ENCODE results near the gene AAGAB.
"Not testable (repeated sequence)": the region's sequence is repeated elsewhere in the genome, so short reads cannot be mapped to it uniquely, and the experiment has no call there.

AAGAB gene

GRCh38 chr15:67253101-67253500 lies 1.4 kb downstream of the AAGAB start:
- no peak for DNase-seq (ENCODE audit: low read depth)

- no peak for DNase-seq (ENCODE audit: low read depth)
These were observed 3.1 kb downstream of the AAGAB start for GRCh38 chr15:67251318-67251717.

- no peak for DNase-seq (ENCODE audit: low read depth)
These were observed 4.6 kb downstream of the AAGAB start for GRCh38 chr15:67249830-67250229.

- no peak for DNase-seq (ENCODE audit: low read depth)
These were observed 6.4 kb downstream of the AAGAB start for GRCh38 chr15:67248011-67248505.

- not testable (repeated sequence) for DNase-seq (ENCODE audit: low read depth)
These were observed 7.9 kb downstream of the AAGAB start for GRCh38 chr15:67246606-67247005.

DNA sequence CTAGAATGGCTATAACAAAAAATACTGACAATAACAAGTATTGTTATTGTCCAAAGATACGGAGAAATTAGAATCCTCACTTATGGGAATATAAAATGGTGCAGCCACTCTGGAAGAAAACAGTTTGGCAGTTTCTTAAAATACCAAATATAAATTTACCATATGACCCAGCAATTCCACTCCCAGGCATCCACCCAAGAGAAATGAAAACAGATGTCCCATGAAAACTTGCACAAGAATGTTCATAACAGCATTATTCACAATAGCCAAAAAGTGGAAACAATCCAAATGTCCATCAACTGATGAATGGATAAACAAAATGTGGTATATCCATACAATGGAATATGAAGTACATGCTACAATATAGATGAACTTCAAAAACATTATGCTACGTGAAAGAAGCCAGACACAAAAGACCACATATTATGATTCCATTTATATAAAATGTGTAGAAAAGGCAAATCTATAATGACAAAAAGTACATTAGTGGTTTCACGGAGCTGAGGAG lies 9.4 kb downstream of the AAGAB start:
- no peak for DNase-seq (ENCODE audit: low read depth)

DNA sequence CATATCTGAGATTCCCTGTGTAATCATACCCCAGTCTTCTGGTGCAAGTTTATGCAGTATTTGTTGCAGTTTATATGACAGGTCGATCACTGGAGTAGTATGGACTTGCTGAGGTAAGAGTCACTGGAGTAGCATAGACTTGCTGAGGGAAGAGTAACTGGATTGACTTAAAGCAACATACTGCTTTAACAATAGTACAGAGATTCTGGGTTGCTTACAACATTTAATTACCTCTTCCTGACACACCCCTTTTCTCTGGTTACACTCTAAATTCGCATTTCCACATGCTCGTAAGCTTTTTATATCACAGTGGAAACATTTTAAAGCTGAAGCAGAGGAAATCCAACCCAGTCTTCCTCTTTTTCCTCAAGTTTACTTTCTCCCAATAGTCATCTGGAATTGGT lies 11.8 kb downstream of the AAGAB start:
- no peak for DNase-seq (ENCODE audit: low read depth)

DNA sequence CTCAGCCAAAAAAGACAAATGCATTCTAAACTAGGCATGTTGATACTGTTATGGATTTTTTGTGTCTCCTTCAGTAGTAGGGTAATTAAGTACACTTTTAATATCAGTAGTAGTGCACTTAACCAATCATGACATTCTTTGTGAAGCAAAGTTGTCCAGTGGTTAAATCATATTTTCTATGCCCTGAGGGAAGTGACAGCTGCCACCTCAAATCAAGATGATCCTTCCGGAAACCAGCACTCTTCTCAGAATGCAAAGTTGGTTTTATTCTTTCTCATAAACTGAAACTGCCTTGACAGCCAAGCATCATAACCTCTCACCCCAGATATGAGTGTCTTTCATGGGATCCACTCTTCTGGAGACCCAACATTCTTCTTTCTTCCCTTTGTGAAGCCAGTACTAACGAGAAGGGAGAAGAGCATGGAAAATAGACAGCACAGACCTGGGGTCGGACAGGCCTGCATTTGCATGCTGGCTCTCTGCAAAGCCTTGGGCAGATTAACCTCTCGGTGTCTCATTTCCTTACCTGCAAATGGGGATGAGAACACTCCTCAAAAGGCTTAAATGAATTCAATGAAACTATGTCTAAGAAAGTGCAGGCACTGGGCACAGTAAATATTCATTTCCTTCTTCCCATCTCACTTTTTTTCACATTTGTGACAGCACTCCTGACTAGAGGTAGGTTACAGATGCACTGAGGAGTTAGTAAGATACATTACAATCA lies 13.2 kb downstream of the AAGAB start:
- DNase-seq (ENCODE audit: low read depth) = no peak

GRCh38 chr15:67240235-67241131 lies 14.0 kb downstream of the AAGAB start:
- DNase-seq (ENCODE audit: low read depth) = no peak

GRCh38 chr15:67232591-67232990 lies 21.9 kb downstream of the AAGAB start:
- DNase-seq (ENCODE audit: low read depth) = no peak

- no peak for DNase-seq (ENCODE audit: low read depth)
These were observed 24.0 kb downstream of the AAGAB start for GRCh38 chr15:67230504-67230903.

DNA sequence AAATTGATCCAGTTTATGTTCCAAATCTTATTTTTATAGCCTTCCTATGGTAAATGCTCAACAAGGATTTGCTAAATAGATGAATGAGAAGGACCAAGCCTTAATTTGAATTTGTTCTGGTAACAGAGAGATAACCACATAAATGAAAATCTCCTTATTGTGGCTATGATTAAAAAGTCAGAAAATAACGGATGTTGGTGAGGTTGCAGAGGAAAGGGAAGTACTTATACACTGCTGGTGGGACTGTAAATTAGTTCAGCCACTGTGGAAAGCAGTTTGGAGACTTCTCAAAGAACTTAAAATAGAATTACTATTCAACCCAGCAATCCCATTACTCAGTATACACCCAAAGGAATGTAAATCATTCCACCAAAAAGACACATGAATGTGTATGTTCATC lies 26.2 kb downstream of the AAGAB start:
- DNase-seq (ENCODE audit: low read depth) = no peak

- DNase-seq (ENCODE audit: low read depth) = no peak
These were observed 26.6 kb downstream of the AAGAB start for GRCh38 chr15:67227846-67228245.

GRCh38 chr15:67227431-67227830 lies 27.0 kb downstream of the AAGAB start:
- DNase-seq (ENCODE audit: low read depth) = no peak

GRCh38 chr15:67225336-67225735 lies 29.1 kb downstream of the AAGAB start:
- no peak for DNase-seq (ENCODE audit: low read depth)

DNA sequence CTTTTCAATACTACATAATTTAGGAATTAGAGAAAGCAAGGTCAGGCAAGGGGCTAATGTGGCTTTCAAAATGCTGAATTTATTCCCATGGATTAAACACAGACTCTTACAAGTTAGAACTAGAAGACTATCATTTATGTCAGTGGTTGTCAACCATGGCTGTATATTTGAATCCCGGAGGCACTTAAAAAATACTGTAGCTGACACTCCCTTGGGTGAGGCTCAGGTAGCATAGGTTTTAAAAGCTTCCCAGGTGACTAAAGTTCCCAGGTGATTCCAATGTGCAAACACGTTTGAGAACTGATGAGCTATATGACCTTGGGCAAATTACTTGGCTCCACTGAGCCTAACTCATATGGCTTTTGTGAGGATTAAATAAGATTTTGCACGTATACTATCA lies 29.6 kb downstream of the AAGAB start:
- DNase-seq (ENCODE audit: low read depth) = no peak

DNA sequence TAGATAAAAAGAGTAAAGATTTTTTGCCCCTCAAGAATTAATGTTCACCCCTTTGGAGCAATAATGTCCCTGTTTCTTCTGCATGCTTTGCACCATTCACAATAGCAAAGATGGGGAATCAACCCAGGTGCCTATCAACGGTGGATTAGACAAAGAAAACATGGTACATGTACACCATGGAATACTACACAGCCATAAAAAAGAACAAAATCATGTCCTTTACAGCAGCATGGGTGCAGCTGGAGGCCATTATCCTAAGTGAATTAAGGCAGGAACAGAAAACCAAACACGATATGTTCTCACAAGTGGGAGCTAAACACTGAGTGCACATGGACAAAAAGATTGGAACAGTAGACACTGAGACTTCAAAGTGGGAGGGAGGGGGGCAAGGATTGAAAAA lies 35.2 kb downstream of the AAGAB start:
- no peak for DNase-seq (ENCODE audit: low read depth)

DNA sequence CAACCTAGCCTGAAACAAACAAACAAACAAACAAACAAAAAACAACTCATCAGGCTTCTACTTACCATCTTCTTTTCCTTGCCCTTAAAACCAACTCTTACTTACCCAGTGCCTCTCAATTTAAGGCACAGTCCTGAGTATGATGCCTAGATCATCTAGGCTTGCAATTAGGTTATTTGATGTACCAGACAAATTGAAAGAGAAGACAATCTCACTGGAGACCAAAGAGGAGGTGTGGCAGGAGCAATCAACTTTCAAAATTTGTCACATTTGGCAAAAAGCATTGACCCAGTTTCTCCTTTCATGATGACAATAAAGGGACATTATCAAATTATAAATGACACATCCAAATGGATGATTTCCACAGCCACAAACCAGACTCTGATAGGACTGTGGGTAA lies 36.0 kb downstream of the AAGAB start:
- no peak for DNase-seq (ENCODE audit: low read depth)

DNA sequence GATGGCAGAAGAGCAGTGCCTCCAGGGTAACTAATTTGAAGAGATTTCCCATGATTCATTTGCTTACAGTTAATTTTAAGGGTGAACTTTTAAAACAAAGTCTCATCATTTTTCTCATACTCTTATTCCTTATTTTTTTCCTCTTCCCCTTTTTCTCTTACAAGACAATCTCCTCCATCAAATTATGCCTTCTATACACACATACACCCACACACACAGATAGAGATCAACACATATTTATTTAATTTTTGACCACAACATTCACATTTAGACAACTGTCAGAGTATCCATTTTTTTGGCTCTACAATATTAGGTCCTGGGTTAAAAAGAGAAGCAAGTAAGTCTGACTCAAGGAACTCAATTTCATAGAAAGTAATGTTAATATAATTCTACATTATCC lies 37.6 kb downstream of the AAGAB start:
- DNase-seq (ENCODE audit: low read depth) = no peak

- DNase-seq (ENCODE audit: low read depth) = no peak
These were observed 39.4 kb downstream of the AAGAB start for GRCh38 chr15:67215102-67215501.

DNA sequence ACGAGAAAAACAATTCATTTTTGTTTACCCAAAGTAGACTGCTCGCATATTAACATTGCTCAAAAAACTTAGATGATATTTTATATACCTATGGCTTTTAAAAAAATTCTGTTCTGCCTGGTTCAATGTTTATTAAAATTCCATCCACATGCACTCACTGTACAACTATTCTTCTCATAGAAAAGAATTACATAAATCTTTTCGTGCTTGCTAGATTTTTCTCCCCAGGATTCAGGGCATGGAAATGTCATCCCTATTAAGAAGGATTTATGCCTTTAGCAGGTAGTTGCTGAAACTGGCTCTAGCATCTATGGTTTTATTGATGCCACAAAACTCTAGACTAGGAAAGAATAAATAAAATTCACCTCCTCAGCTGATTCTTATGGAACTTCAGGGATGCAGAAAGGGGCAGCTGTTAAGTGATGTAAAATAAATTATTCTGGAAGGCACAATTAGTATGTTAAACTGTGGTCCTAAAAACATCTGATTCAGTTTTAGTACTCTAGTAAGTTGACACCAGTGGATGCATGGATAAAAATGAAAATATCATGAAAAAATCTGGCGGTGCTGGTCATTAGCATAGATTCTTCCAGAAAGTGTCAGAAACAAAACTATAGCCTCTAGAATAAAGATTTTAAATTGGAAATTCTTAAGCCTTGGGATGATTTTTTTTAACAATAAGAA lies 41.6 kb downstream of the AAGAB start:
- no peak for DNase-seq (ENCODE audit: low read depth)

DNA sequence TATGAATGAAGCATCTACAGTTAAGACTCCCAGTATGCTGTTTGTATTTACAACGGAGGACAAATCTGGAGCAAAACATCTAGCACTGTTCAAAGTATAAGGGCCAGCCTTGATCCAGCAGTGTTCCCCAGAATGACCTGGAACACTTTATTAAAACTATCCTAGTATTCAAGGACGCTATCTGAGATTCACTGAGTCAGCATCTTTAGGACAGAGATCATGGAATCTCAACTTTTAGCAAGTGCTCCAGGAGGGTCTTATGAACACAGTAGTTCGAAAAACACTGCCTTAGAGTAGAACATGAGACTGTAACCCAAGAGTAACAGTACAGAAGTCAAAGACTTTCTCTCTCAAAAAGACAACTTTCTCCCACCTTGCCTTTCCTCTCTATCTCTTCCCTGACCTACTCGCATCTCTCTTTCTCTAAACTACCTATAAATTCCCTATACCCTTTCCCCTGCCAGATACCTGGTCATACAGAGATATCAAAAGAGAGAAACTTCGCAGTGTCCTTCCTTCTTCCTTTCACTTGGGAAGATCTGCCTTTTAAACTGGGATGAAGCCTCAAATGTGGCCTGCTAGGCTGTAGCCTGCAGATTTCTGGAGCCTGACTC lies 43.8 kb downstream of the AAGAB start:
- DNase-seq (ENCODE audit: low read depth) = no peak

Data from stimulated activated CD8-positive, alpha-beta memory T cell treated with anti-CD3 and anti-CD28 coated beads, Interleukin-15, amount 100 ng/mL, for 1 hour (primary cell).